Endodermal cell (in vitro differentiated cells): ENCODE results near the gene FPR1. TPM values are rescaled to one million over a fixed set of nuclear protein-coding genes. Genes with fewer than 3 reads are reported as not detected.
"Not testable (repeated sequence)": the region's sequence is repeated elsewhere in the genome, so short reads cannot be mapped to it uniquely, and the experiment has no call there.

Source experiments
- DNase-seq: peaks from one replicate; pipeline ENCODE4 v3.0.0-alpha.2; 2017
- H3K27ac ChIP-seq: 2 replicates; pipeline ENCODE4 v1.5.1; 2013; ENCODE audit warnings: mild to moderate bottlenecking, low read depth, low read length, moderate library complexity
- H3K27me3 ChIP-seq: 2 replicates; pipeline ENCODE4 v1.6.1; 2013; ENCODE audit warnings: mild to moderate bottlenecking, low read length, moderate library complexity; ENCODE audit not compliant: insufficient read depth, control insufficient read depth, poor library complexity, severe bottlenecking
- H3K36me3 ChIP-seq: 2 replicates; pipeline ENCODE4 v1.7.0; 2013; ENCODE audit warnings: mild to moderate bottlenecking, low read length, moderate library complexity; ENCODE audit not compliant: control insufficient read depth, insufficient read depth
- H3K4me1 ChIP-seq: one replicate; pipeline ENCODE4 v1.7.0; 2013; ENCODE audit warnings: low read length; ENCODE audit not compliant: control insufficient read depth, insufficient read depth
- H3K4me3 ChIP-seq: 2 replicates; pipeline ENCODE4 v1.5.1; 2013; ENCODE audit warnings: mild to moderate bottlenecking, low read length, moderate library complexity
- H3K9ac ChIP-seq: 2 replicates; pipeline ENCODE4 v1.6.1; 2013; ENCODE audit warnings: mild to moderate bottlenecking, low read length, moderate library complexity; ENCODE audit not compliant: poor library complexity, severe bottlenecking; ENCODE audit errors: extremely low read depth
- H3K9me3 ChIP-seq: 2 replicates; pipeline ENCODE4 v1.6.1; 2013; ENCODE audit warnings: mild to moderate bottlenecking, low read length, moderate library complexity; ENCODE audit not compliant: control insufficient read depth
- H3K27ac Mint-ChIP-seq: 2 replicates; pipeline ENCODE4 v1.8.0; 2020; ENCODE audit warnings: mixed read lengths
- H3K27me3 Mint-ChIP-seq: 2 replicates; pipeline ENCODE4 v1.8.0; 2021; ENCODE audit warnings: mild to moderate bottlenecking, mixed read lengths; ENCODE audit not compliant: insufficient read depth
- H3K36me3 Mint-ChIP-seq: 2 replicates; pipeline ENCODE4 v1.8.0; 2020; ENCODE audit warnings: low read depth, mixed read lengths
- H3K4me1 Mint-ChIP-seq: 2 replicates; pipeline ENCODE4 v1.8.0; 2020; ENCODE audit warnings: mixed read lengths
- H3K4me3 Mint-ChIP-seq: 2 replicates; pipeline ENCODE4 v1.8.0; 2020; ENCODE audit warnings: mild to moderate bottlenecking, moderate library complexity, mixed read lengths
- H3K9me3 Mint-ChIP-seq: 2 replicates; pipeline ENCODE4 v1.8.0; 2020; ENCODE audit warnings: mild to moderate bottlenecking, mixed read lengths
- WGBS, 2 experiments: methylation state at CpG; one replicate each; pipeline versions ENCODE4 v1.1.5 to v1.1.7; 2013; ENCODE audit warnings: missing lambda C conversion rate in 2 of 2, mixed read lengths in 1 of 2; ENCODE audit not compliant: insufficient coverage in 1 of 2, insufficient read length in 1 of 2; 5-methylcytosine and 5-hydroxymethylcytosine counted together
- total RNA-seq, 2 donors: library from RNA; stranded (reverse); fragmentation: NEBNext Ultra II Directional in 1 of 2; extraction: Animal tissue kit (Norgen Biotek cat#: 25700) in 1 of 2; gene quantifications; 2 replicates in 1 of 2; 3 replicates in 1 of 2; pipeline ENCODE4 v1.2.1, GENCODE V29; 2021
- TF ChIP-seq, protein P1 (sequence below): fragments of 200-600 bp; sonication (generic); conservative IDR thresholded peaks from 2 replicates; pipeline ENCODE4 v1.5.0; 2021; ENCODE audit warnings: antibody characterized with exemption, mild to moderate bottlenecking

Gene FPR1
- total RNA-seq, 2 donors from 2014 or later: not detected

DNA sequence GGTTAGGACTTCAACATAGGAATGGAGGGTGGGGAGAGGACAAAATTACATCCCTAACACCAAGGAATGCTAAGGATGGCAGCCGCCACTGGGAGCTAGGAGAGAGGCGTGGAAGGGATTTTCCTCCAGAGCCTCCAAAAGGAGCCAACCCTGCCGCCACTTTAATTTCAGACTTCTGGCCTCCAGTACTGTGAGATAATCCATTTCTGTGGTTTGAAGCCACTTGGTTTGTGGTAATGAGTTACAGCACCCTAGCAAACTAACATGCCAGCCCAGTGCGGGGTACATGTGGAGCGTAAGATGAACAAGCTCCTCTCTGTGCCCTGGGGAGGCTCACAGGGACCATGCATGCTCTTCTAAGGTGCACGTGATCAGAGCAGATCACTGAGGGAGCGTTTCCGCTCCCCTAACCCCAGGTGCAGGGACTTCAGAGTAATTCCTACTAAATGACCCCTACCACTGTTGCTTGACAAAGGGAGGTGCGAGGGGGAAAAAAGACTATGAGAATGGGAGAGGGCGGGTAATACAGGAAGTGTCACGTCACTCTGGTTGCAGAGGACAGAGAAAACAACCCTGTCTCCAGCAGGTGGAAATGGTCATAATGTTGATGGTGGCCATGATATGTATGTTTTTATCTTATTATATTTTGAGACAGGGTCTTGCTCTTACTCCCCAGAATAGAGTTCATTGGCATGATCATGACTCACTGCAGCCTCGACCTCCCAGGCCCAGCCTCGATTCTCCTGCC, 12.0 kb downstream of the FPR1 start:
- H3K27ac Mint-ChIP-seq: no peak overlapping the region

DNA sequence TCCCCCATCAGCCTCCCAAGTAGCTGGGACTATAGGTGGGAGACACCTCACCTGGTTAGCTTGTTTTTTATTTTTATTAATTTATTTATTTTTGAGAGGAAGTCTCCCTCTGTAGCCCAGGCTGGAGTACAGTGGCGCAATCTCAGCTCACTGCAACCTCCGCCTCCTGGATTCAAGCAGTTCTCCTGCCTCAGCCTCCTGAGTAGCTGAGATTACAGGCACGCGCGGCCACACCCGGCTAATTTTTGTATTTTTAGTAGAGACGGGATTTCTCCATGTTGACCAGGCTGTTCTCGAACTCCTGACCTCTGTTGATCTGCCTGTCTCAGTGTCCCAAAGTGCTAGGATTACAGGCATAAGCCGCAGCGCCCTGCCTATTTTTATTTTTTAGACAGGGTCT, 13.2 kb downstream of the FPR1 start:
- H3K4me3 Mint-ChIP-seq, DNase-seq, H3K27ac Mint-ChIP-seq, H3K9me3 ChIP-seq, H3K36me3 ChIP-seq, H3K9ac ChIP-seq, H3K4me1 ChIP-seq, H3K27ac ChIP-seq, H3K27me3 ChIP-seq, H3K36me3 Mint-ChIP-seq, H3K9me3 Mint-ChIP-seq, H3K4me1 Mint-ChIP-seq, H3K4me3 ChIP-seq: not testable (repeated sequence)
- H3K27me3 Mint-ChIP-seq: peaks cover 12% of the 10 kb centered on the region
- 87 to 93% methylated on average over 6 to 10 of the region's 10 CpGs for WGBS, 2 experiments

More for the DNA sequence above, 12.0 kb downstream of the FPR1 start:
- H3K27me3 ChIP-seq: no peaks in the 10 kb centered on the region
- no peak overlapping the region for H3K27ac ChIP-seq
- H3K9me3 ChIP-seq: no peaks in the 10 kb centered on the region
- no peak for DNase-seq
- no peak overlapping the region for H3K4me3 ChIP-seq
- WGBS, 2 experiments: 84 to 94% methylated on average over 9 to 13 of the region's 13 CpGs
- no peaks in the 10 kb centered on the region for H3K36me3 ChIP-seq
- Mint-ChIP-seq H3K36me3 (no peaks in the 10 kb centered on the region), H3K4me1 (no peaks in the 10 kb centered on the region), H3K9me3 (no peaks in the 10 kb centered on the region), H3K27me3 (peaks cover 14% of the 10 kb centered on the region), H3K4me3 (no peak overlapping the region)
- H3K4me1 ChIP-seq: no peaks in the 10 kb centered on the region
- H3K9ac ChIP-seq: no peak overlapping the region
- TF ChIP-seq, protein P1, sequence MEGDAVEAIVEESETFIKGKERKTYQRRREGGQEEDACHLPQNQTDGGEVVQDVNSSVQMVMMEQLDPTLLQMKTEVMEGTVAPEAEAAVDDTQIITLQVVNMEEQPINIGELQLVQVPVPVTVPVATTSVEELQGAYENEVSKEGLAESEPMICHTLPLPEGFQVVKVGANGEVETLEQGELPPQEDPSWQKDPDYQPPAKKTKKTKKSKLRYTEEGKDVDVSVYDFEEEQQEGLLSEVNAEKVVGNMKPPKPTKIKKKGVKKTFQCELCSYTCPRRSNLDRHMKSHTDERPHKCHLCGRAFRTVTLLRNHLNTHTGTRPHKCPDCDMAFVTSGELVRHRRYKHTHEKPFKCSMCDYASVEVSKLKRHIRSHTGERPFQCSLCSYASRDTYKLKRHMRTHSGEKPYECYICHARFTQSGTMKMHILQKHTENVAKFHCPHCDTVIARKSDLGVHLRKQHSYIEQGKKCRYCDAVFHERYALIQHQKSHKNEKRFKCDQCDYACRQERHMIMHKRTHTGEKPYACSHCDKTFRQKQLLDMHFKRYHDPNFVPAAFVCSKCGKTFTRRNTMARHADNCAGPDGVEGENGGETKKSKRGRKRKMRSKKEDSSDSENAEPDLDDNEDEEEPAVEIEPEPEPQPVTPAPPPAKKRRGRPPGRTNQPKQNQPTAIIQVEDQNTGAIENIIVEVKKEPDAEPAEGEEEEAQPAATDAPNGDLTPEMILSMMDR: no peak

- H3K4me3 Mint-ChIP-seq: no peak overlapping the region
- WGBS, 2 experiments: 93 to 100% methylated on average over 1 to 2 of the region's 2 CpGs
- H3K9me3 Mint-ChIP-seq: no peaks in the 10 kb centered on the region
- no peak for DNase-seq
- H3K27ac Mint-ChIP-seq: no peak overlapping the region
- H3K27me3 Mint-ChIP-seq: peaks cover 12% of the 10 kb centered on the region
- no peaks in the 10 kb centered on the region for H3K4me1 Mint-ChIP-seq
- H3K36me3 ChIP-seq: no peaks in the 10 kb centered on the region
- no peaks in the 10 kb centered on the region for H3K27me3 ChIP-seq
- TF ChIP-seq, protein P1: no peak
- H3K4me3 ChIP-seq: no peak overlapping the region
- H3K27ac ChIP-seq: no peak overlapping the region
- no peak overlapping the region for H3K9ac ChIP-seq
- H3K4me1 ChIP-seq: no peaks in the 10 kb centered on the region
- H3K9me3 ChIP-seq: no peaks in the 10 kb centered on the region
- no peaks in the 10 kb centered on the region for H3K36me3 Mint-ChIP-seq
These were observed 13.8 kb downstream of the FPR1 start for GRCh38 chr19:51737924-51738323.
